H9 (cell line): Measurements from ENCODE around the gene COX10. TPM values are rescaled to one million over a fixed set of nuclear protein-coding genes. Genes with fewer than 3 reads are reported as not detected.

Experiments
- DNase-seq: peaks from one replicate; pipeline ENCODE4 v3.0.0-alpha.2; 2017
- H2AFZ ChIP-seq: one replicate; pipeline ENCODE4 v1.6.1; 2013; ENCODE audit warnings: mild to moderate bottlenecking, low read length, control low read depth, moderate library complexity
- H2AK5ac ChIP-seq: 2 replicates; pipeline ENCODE4 v1.6.1; 2013; ENCODE audit warnings: low read length, control low read depth, mixed read lengths; ENCODE audit not compliant: insufficient read length
- H2BK120ac ChIP-seq: one replicate; pipeline ENCODE4 v1.6.1; 2013; ENCODE audit warnings: low read depth, mild to moderate bottlenecking, low read length, control low read depth, inconsistent platforms; ENCODE audit not compliant: poor library complexity, severe bottlenecking
- H2BK12ac ChIP-seq: 2 replicates; pipeline ENCODE4 v1.6.1; 2013; ENCODE audit warnings: low read length, control low read depth, mixed read lengths, low read depth; ENCODE audit not compliant: insufficient read length
- H2BK15ac ChIP-seq: 2 replicates; pipeline ENCODE4 v1.6.1; 2013; ENCODE audit warnings: low read depth, low read length, control low read depth
- H2BK20ac ChIP-seq: one replicate; pipeline ENCODE4 v1.6.1; 2013; ENCODE audit warnings: low read depth, mild to moderate bottlenecking, low read length, control low read depth, inconsistent platforms; ENCODE audit not compliant: poor library complexity, severe bottlenecking
- H2BK5ac ChIP-seq: 2 replicates; pipeline ENCODE4 v1.6.1; 2013; ENCODE audit warnings: low read length, control low read depth, mixed read lengths; ENCODE audit not compliant: insufficient read length
- H3K14ac ChIP-seq: 2 replicates; pipeline ENCODE4 v1.6.1; 2013; ENCODE audit warnings: low read length, control low read depth; ENCODE audit not compliant: insufficient read depth
- H3K18ac ChIP-seq: 2 replicates; pipeline ENCODE4 v1.6.1; 2013; ENCODE audit warnings: low read depth, mild to moderate bottlenecking, mixed read lengths, low read length, control low read depth; ENCODE audit not compliant: insufficient read length
- H3K23ac ChIP-seq: 2 replicates; pipeline ENCODE4 v1.6.1; 2013; ENCODE audit warnings: low read length, control low read depth, mixed read lengths, low read depth; ENCODE audit not compliant: insufficient read length
- H3K23me2 ChIP-seq: 2 replicates; pipeline ENCODE4 v1.6.1; 2013; ENCODE audit warnings: low read depth, mild to moderate bottlenecking, mixed read lengths, low read length, control low read depth; ENCODE audit not compliant: insufficient read length, poor library complexity, severe bottlenecking
- H3K27ac ChIP-seq: 2 replicates; pipeline ENCODE4 v1.5.1; 2013; ENCODE audit warnings: low read length, control low read depth, mixed read lengths, low read depth; ENCODE audit not compliant: insufficient read length
- H3K27me3 ChIP-seq: 2 replicates; pipeline ENCODE4 v1.6.1; 2013; ENCODE audit warnings: low read length, control low read depth, inconsistent platforms; ENCODE audit not compliant: insufficient read depth
- H3K4ac ChIP-seq: 2 replicates; pipeline ENCODE4 v1.6.1; 2013; ENCODE audit warnings: low read depth, mild to moderate bottlenecking, control low read depth, inconsistent platforms, low read length, moderate library complexity
- H3K4me1 ChIP-seq: 2 replicates; pipeline ENCODE4 v1.6.1; 2013; ENCODE audit warnings: low read length, control low read depth, inconsistent platforms; ENCODE audit not compliant: insufficient read depth
- H3K4me2 ChIP-seq: 2 replicates; pipeline ENCODE4 v1.6.1; 2013; ENCODE audit warnings: low read length, control low read depth, mixed read lengths; ENCODE audit not compliant: insufficient read length, insufficient read depth
- H3K56ac ChIP-seq: 2 replicates; pipeline ENCODE4 v1.6.1; 2013; ENCODE audit warnings: low read depth, mild to moderate bottlenecking, mixed read lengths, low read length, control low read depth; ENCODE audit not compliant: insufficient read length
- H3K79me1 ChIP-seq: 2 replicates; pipeline ENCODE4 v1.6.1; 2013; ENCODE audit warnings: low read depth, mild to moderate bottlenecking, moderate library complexity, low read length, control low read depth, inconsistent platforms; ENCODE audit not compliant: insufficient read depth, poor library complexity, severe bottlenecking
- H3K79me2 ChIP-seq: 2 replicates; pipeline ENCODE4 v1.6.1; 2013; ENCODE audit warnings: low read length, control low read depth, inconsistent platforms; ENCODE audit not compliant: insufficient read depth
- H3K9ac ChIP-seq: 2 replicates; pipeline ENCODE4 v1.6.1; 2013; ENCODE audit warnings: low read length, control low read depth, mixed read lengths; ENCODE audit not compliant: insufficient read length; ENCODE audit errors: extremely low read depth
- H3K9me3 ChIP-seq: one replicate; pipeline ENCODE4 v1.6.1; 2013; ENCODE audit warnings: low read depth, low read length, inconsistent platforms; ENCODE audit not compliant: control insufficient read depth
- H3T11ph ChIP-seq: one replicate; pipeline ENCODE4 v1.6.1; 2013; ENCODE audit warnings: mild to moderate bottlenecking, low read length, control low read depth, inconsistent platforms
- H4K20me1 ChIP-seq: one replicate; pipeline ENCODE4 v1.6.1; 2013; ENCODE audit not compliant: control insufficient read depth, insufficient read length, insufficient read depth
- H4K5ac ChIP-seq: 2 replicates; pipeline ENCODE4 v1.6.1; 2013; ENCODE audit warnings: low read depth, mild to moderate bottlenecking, mixed read lengths, low read length, control low read depth; ENCODE audit not compliant: insufficient read length
- H4K8ac ChIP-seq: replicated peaks from 2 replicates; pipeline ENCODE4 v1.6.1; 2013; ENCODE audit warnings: low read length, control low read depth, mixed read lengths, low read depth; ENCODE audit not compliant: insufficient read length
- H4K91ac ChIP-seq: 2 replicates; pipeline ENCODE4 v1.6.1; 2013; ENCODE audit warnings: low read depth, mild to moderate bottlenecking, moderate library complexity, mixed read lengths, low read length, control low read depth; ENCODE audit not compliant: insufficient read length
- H3K27ac Mint-ChIP-seq, 3 experiments: 2 replicates in 2 of 3; 3 replicates in 1 of 3; pipeline ENCODE4 v1.8.0; 2020 to 2021; ENCODE audit warnings: mixed read lengths in 3 of 3, mild to moderate bottlenecking in 1 of 3, moderate library complexity in 1 of 3
- H3K27me3 Mint-ChIP-seq: 2 replicates; pipeline ENCODE4 v1.8.0; 2021; ENCODE audit warnings: low read depth, mild to moderate bottlenecking, moderate library complexity, mixed read lengths
- H3K36me3 Mint-ChIP-seq, 3 experiments: 2 replicates in 2 of 3; 3 replicates in 1 of 3; pipeline ENCODE4 v1.8.0; 2020 to 2021; ENCODE audit warnings: low read depth in 3 of 3, mixed read lengths in 3 of 3; ENCODE audit not compliant: insufficient read depth in 1 of 3
- H3K4me1 Mint-ChIP-seq, 2 experiments: 2 replicates each; pipeline ENCODE4 v1.8.0; 2020; ENCODE audit warnings: mixed read lengths in 2 of 2
- H3K4me3 Mint-ChIP-seq, 2 experiments: 2 replicates in 1 of 2; 3 replicates in 1 of 2; pipeline ENCODE4 v1.8.0; 2020 to 2021; ENCODE audit warnings: mild to moderate bottlenecking in 2 of 2, mixed read lengths in 2 of 2, moderate library complexity in 1 of 2
- H3K9me3 Mint-ChIP-seq, 2 experiments: 2 replicates in 1 of 2; 3 replicates in 1 of 2; pipeline ENCODE4 v1.8.0; 2020; ENCODE audit warnings: mild to moderate bottlenecking in 2 of 2, mixed read lengths in 2 of 2, moderate library complexity in 1 of 2
- WGBS: extraction: QIAGEN DNeasy Blood & Tissue Kit; methylation state at CpG from one replicate; pipeline ENCODE4 v1.1.7; 2013; ENCODE audit warnings: missing lambda C conversion rate, low lambda C conversion rate, mixed read lengths; ENCODE audit not compliant: insufficient read length; ENCODE audit errors: extremely low coverage; 5-methylcytosine and 5-hydroxymethylcytosine counted together
- total RNA-seq: library from RNA; stranded (reverse); gene quantifications from 2 replicates; pipeline ENCODE4 v1.2.1, GENCODE V29; 2021
- TF ChIP-seq, protein P1 (sequence below): fragments of 200-600 bp; sonication (generic); conservative IDR thresholded peaks from 3 replicates; pipeline ENCODE4 v1.8.0; 2021; ENCODE audit warnings: antibody characterized with exemption, mild to moderate bottlenecking

Gene COX10
- total RNA-seq, 1 experiment from 2014 or later: 20.6 TPM

DNA sequence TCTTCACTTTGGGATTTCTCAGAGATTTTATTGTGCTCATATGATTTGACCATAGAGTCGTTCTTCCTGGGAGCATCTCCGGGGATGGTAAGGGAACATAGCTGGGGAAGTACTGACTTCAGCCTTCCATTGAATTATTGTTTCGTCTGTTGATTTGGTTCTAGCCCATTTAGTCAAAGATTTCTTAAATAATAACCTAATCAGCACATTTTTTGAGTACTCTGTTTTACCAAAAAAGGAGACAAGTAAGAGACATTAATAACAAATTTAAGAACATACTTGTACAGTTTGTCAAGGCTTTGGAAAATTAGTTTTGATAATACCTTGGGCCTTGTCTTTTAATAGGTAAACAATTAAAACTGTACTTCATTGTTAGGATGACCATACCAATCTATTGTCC is 89.4 kb downstream of the COX10 start:
- no peak overlapping the region for H2BK15ac ChIP-seq
- H3K14ac ChIP-seq: no peak overlapping the region
- no peak overlapping the region for H4K91ac ChIP-seq
- no CpG with 5 or more reads among the region's 3 CpGs for WGBS
- H3K79me1 ChIP-seq: no peaks in the 10 kb centered on the region
- H2BK12ac ChIP-seq: no peak overlapping the region
- no peak overlapping the region for H2AFZ ChIP-seq
- H3K27ac ChIP-seq: no peak overlapping the region
- H3K27me3 ChIP-seq: no peaks in the 10 kb centered on the region
- no peak overlapping the region for H2BK20ac ChIP-seq
- no peak overlapping the region for H2BK5ac ChIP-seq
- no peak overlapping the region for H3T11ph ChIP-seq
- no peaks in the 10 kb centered on the region for H3K9me3 ChIP-seq
- no peaks in the 10 kb centered on the region for H3K4me1 ChIP-seq
- H3K79me2 ChIP-seq: no peaks in the 10 kb centered on the region
- no peak overlapping the region for H3K4ac ChIP-seq
- 0 out of 4 replicates have a peak, but pooled peaks cover 0 to 3% of the 10 kb centered on the region in 2 experiments for H3K4me1 Mint-ChIP-seq
- H2AK5ac ChIP-seq: no peak overlapping the region
- DNase-seq: no peak
- no peak overlapping the region for H3K9ac ChIP-seq
- no peaks in the 10 kb centered on the region for H3K23me2 ChIP-seq
- H3K36me3 Mint-ChIP-seq: peaks cover 0 to 4% (median 2%) of the 10 kb centered on the region in 3 experiments; a peak in 4 of 7 replicates
- no peak overlapping the region for H3K56ac ChIP-seq
- no peak overlapping the region for H4K8ac ChIP-seq
- no peak overlapping the region for H4K5ac ChIP-seq
- no peak overlapping the region for H3K27ac Mint-ChIP-seq
- no peak overlapping the region for H3K18ac ChIP-seq
- no peak overlapping the region for H3K23ac ChIP-seq
- H3K9me3 Mint-ChIP-seq: no peaks in the 10 kb centered on the region
- no peak overlapping the region for H3K4me3 Mint-ChIP-seq
- TF ChIP-seq, protein P1, sequence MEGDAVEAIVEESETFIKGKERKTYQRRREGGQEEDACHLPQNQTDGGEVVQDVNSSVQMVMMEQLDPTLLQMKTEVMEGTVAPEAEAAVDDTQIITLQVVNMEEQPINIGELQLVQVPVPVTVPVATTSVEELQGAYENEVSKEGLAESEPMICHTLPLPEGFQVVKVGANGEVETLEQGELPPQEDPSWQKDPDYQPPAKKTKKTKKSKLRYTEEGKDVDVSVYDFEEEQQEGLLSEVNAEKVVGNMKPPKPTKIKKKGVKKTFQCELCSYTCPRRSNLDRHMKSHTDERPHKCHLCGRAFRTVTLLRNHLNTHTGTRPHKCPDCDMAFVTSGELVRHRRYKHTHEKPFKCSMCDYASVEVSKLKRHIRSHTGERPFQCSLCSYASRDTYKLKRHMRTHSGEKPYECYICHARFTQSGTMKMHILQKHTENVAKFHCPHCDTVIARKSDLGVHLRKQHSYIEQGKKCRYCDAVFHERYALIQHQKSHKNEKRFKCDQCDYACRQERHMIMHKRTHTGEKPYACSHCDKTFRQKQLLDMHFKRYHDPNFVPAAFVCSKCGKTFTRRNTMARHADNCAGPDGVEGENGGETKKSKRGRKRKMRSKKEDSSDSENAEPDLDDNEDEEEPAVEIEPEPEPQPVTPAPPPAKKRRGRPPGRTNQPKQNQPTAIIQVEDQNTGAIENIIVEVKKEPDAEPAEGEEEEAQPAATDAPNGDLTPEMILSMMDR: no peak
- H2BK120ac ChIP-seq: no peak overlapping the region
- H3K27me3 Mint-ChIP-seq: no peaks in the 10 kb centered on the region
- H4K20me1 ChIP-seq: no peaks in the 10 kb centered on the region
- H3K4me2 ChIP-seq: no peak overlapping the region
